ENCODE data around the gene SHROOM1.

GRCh38 chr5:132779961-132780360 lies 50.5 kb downstream of the SHROOM1 start:
- no peak for TF ChIP-seq SUZ12 (IDR thresholded peaks at IDR 0.05; ENCODE audit: extremely low read depth, insufficient read depth, insufficient read length)
- no peak for TF ChIP-seq ZNF274 (IDR thresholded peaks at IDR 0.05; ENCODE audit: low read depth, low read length)
- no peak for TF ChIP-seq YY1 (IDR thresholded peaks at IDR 0.05; ENCODE audit: insufficient read depth, insufficient read length)
